ENCODE data around the gene CCDC63. TPM values are rescaled to one million over a fixed set of nuclear protein-coding genes. Genes with fewer than 3 reads are reported as not detected.

Gene CCDC63
- total RNA-seq, 2 experiments from 2014 or later: not detected

DNA sequence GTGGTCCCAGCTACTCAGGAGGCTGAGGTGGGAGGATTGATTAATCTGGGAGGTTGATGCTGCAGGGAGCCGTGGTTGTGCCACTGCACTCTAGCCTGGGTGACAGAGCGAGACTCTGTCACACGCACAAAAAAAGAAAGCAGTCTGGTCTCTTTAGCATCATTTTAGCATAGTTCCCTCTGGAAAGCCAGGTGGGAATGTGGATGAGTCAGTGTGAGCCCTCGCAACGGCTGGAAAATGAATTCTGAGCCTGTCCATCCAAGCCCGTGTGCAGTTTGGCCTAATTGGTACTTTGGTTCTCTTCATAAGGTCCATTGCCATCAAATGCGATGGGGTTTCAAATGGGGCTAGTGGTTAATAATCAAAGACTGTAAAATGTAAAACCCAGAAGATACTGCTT lies 71.2 kb downstream of the CCDC63 start:
- no peak for DNase-seq (ENCODE audit: low spot score)
- Histone ChIP-seq H3K9me3 (ENCODE audit: low read length) (no peaks in the 10 kb centered on the region), H3K36me3 (ENCODE audit: insufficient read depth, low read length) (no peaks in the 10 kb centered on the region), H3K4me1 (ENCODE audit: insufficient read depth, low read length, poor library complexity, severe bottlenecking) (peaks cover 31% of the 10 kb centered on the region), H3K4me3 (ENCODE audit: low read depth, low read length, poor library complexity, severe bottlenecking) (no peak overlapping the region), H3K79me2 (ENCODE audit: insufficient read depth, low read depth, low read length) (no peaks in the 10 kb centered on the region), H3K9me2 (ENCODE audit: insufficient read depth, low read length) (no peaks in the 10 kb centered on the region), H3K4me2 (ENCODE audit: low read length) (no peak overlapping the region), H4K20me1 (ENCODE audit: insufficient read depth, low read length) (no peaks in the 10 kb centered on the region), H3K27ac (ENCODE audit: low read depth, low read length, poor library complexity, severe bottlenecking) (no peak overlapping the region), H2AFZ (ENCODE audit: low read length) (no peak overlapping the region; the same call in 1 of the 2 replicates)
- ChIA-PET POLR2A (no interaction called here), CTCF (ENCODE audit: unreplicated experiment) (no interaction called here)
- BruUV-seq (replicated peaks): no TSS peak
- no peak for TF ChIP-seq EZH2phosphoT487 (IDR thresholded peaks at IDR 0.05; ENCODE audit: borderline replicate concordance, low read depth, low read length)
- TF ChIP-seq, protein P1, sequence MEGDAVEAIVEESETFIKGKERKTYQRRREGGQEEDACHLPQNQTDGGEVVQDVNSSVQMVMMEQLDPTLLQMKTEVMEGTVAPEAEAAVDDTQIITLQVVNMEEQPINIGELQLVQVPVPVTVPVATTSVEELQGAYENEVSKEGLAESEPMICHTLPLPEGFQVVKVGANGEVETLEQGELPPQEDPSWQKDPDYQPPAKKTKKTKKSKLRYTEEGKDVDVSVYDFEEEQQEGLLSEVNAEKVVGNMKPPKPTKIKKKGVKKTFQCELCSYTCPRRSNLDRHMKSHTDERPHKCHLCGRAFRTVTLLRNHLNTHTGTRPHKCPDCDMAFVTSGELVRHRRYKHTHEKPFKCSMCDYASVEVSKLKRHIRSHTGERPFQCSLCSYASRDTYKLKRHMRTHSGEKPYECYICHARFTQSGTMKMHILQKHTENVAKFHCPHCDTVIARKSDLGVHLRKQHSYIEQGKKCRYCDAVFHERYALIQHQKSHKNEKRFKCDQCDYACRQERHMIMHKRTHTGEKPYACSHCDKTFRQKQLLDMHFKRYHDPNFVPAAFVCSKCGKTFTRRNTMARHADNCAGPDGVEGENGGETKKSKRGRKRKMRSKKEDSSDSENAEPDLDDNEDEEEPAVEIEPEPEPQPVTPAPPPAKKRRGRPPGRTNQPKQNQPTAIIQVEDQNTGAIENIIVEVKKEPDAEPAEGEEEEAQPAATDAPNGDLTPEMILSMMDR (conservative IDR thresholded peaks at IDR 0.05; ENCODE audit: low read length): no peak
- intact Hi-C loops (cut with micrococcal nuclease; ENCODE audit: unreplicated experiment): no loop called here

DNA sequence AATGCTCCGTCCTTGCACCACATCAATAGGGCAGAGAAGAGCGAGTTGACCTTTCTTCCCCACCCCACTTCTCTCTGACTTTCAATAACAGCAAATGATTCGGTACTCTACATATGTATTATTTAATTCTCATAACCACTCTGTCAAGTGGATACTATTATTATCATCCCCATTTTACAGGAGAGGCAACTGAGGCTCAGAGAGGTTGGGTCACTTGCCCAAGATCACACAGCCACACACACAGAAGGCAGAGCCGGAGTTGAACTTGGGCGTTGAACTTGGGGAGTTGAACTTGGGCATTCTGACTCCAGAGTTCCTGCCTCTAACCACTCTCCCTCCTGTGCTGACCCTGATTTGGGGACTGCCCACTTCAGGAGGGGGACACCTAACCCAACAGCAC lies 72.9 kb downstream of the CCDC63 start:
- TF ChIP-seq, protein P1 (conservative IDR thresholded peaks at IDR 0.05; ENCODE audit: low read length): no peak
- TF ChIP-seq EZH2phosphoT487 (IDR thresholded peaks at IDR 0.05; ENCODE audit: borderline replicate concordance, low read depth, low read length): no peak
- Histone ChIP-seq H3K79me2 (ENCODE audit: insufficient read depth, low read depth, low read length) (no peaks in the 10 kb centered on the region), H3K9me2 (ENCODE audit: insufficient read depth, low read length) (no peaks in the 10 kb centered on the region), H3K36me3 (ENCODE audit: insufficient read depth, low read length) (no peaks in the 10 kb centered on the region), H2AFZ (ENCODE audit: low read length) (no peak overlapping the region), H3K4me1 (ENCODE audit: insufficient read depth, low read length, poor library complexity, severe bottlenecking) (peaks cover 14% of the 10 kb centered on the region), H3K4me3 (ENCODE audit: low read depth, low read length, poor library complexity, severe bottlenecking) (no peak overlapping the region), H3K27ac (ENCODE audit: low read depth, low read length, poor library complexity, severe bottlenecking) (no peak overlapping the region), H4K20me1 (ENCODE audit: insufficient read depth, low read length) (no peaks in the 10 kb centered on the region), H3K4me2 (ENCODE audit: low read length) (no peak overlapping the region), H3K9me3 (ENCODE audit: low read length) (no peaks in the 10 kb centered on the region)
- DNase-seq (ENCODE audit: low spot score): no peak
- CTCF ChIA-PET (ENCODE audit: unreplicated experiment): no interaction called here
- no TSS peak for BruUV-seq (replicated peaks)
- POLR2A ChIA-PET: no interaction called here
- intact Hi-C loops (cut with micrococcal nuclease; ENCODE audit: unreplicated experiment): no loop called here

DNA sequence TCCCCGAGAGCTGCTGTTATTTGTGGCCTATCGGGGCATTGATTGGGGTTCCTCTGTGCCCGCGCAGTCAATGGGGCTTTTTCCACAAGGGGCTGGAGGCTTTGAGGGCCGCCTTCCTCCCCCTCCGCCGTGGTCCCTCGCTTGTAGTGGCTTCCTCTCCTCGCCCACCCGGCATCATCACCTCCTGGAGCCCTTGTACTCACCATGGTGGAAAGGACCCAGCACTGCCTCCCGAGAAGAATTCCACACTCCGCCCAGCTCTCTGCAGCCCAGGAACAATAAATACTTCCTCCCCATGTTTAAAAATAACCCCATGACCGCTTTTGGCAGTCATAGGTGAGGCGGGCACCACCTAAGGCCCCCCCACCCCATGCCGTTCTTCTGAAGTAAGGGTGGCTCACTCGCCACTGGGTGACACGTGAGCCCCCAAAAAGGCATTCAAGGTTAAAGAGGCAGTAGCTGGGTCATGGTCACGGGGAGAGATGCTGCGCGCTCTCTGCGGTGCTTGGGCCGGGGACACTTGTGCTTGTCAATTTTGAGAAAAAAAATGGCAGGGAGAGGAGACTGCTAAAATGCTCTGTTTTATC lies 73.6 kb downstream of the CCDC63 start, which contains the start of gene MYL2:
MYL2 (minus strand) TSS at position 256 of the 587 bp plus-strand sequence; CDS start at position 206, 50 bp downstream.
- H3K27ac ChIP-seq (ENCODE audit: low read depth, low read length, poor library complexity, severe bottlenecking): no peak within 1 kb of the TSS
- no peaks in the 10 kb centered on the region for H3K9me2 ChIP-seq (ENCODE audit: insufficient read depth, low read length)
- H4K20me1 ChIP-seq (ENCODE audit: insufficient read depth, low read length): no peaks in the 10 kb centered on the region
- H3K79me2 ChIP-seq (ENCODE audit: insufficient read depth, low read depth, low read length): no peaks in the 10 kb centered on the region
- TF ChIP-seq, protein P1 (conservative IDR thresholded peaks at IDR 0.05; ENCODE audit: low read length): no peak
- TF ChIP-seq EZH2phosphoT487 (IDR thresholded peaks at IDR 0.05; ENCODE audit: borderline replicate concordance, low read depth, low read length): no peak
- DNase-seq (ENCODE audit: low spot score): no peak
- no peaks in the 10 kb centered on the region for H3K9me3 ChIP-seq (ENCODE audit: low read length)
- intact Hi-C loops (cut with micrococcal nuclease; ENCODE audit: unreplicated experiment): no loop called here
- H3K4me1 ChIP-seq (ENCODE audit: insufficient read depth, low read length, poor library complexity, severe bottlenecking): peaks cover 10% of the 10 kb centered on the region
- no peaks in the 10 kb centered on the region for H3K36me3 ChIP-seq (ENCODE audit: insufficient read depth, low read length)
- ChIA-PET CTCF (ENCODE audit: unreplicated experiment) (no interaction called here), POLR2A (interaction anchor here (0.6 kb wide), 1 partner anchor 22 kb away, joined by 5 read pairs; no protein-coding TSS in a partner anchor)
- H2AFZ ChIP-seq (ENCODE audit: low read length): no peak within 1 kb of the TSS
- no peak within 1 kb of the TSS for H3K4me3 ChIP-seq (ENCODE audit: low read depth, low read length, poor library complexity, severe bottlenecking)
- no peak within 1 kb of the TSS for H3K4me2 ChIP-seq (ENCODE audit: low read length)
- BruUV-seq (replicated peaks): no TSS peak

Data from OCI-LY7 (cell line).